ENCODE data around the gene USP49.

- TF ChIP-seq EZH2 (IDR thresholded peaks at IDR 0.05; ENCODE audit: low read length, unreplicated experiment) (no peak), CTCF (conservative IDR thresholded peaks at IDR 0.05; ENCODE audit: low read depth, low read length) (no peak), EZH2phosphoT487 (IDR thresholded peaks at IDR 0.05; ENCODE audit: borderline replicate concordance, low read length) (no peak)
Measured at GRCh38 chr6:41775293-41775882, 119.8 kb downstream of the USP49 start.

All from PC-3 (cell line).